AG10803 (cell line): ENCODE results near the gene EOMES.

Experiments used
- DNase-seq: peaks from one replicate; pipeline ENCODE4 v3.0.0; 2010; ENCODE audit warnings: low read depth
- H3K4me3 ChIP-seq: 2 replicates; pipeline ENCODE4 v1.5.1; 2011; ENCODE audit warnings: mild to moderate bottlenecking, low read length, control low read depth
- CTCF ChIP-seq: conservative IDR thresholded peaks from 2 replicates; pipeline ENCODE4 v1.5.1; 2011; ENCODE audit warnings: mild to moderate bottlenecking, low read length, control low read depth, inconsistent platforms

The EOMES gene

GRCh38 chr3:27720899-27721716, 1.0 kb downstream of the EOMES start:
- no peak for DNase-seq
- TF ChIP-seq CTCF: no peak
- H3K4me3 ChIP-seq: no peak overlapping the region

DNA sequence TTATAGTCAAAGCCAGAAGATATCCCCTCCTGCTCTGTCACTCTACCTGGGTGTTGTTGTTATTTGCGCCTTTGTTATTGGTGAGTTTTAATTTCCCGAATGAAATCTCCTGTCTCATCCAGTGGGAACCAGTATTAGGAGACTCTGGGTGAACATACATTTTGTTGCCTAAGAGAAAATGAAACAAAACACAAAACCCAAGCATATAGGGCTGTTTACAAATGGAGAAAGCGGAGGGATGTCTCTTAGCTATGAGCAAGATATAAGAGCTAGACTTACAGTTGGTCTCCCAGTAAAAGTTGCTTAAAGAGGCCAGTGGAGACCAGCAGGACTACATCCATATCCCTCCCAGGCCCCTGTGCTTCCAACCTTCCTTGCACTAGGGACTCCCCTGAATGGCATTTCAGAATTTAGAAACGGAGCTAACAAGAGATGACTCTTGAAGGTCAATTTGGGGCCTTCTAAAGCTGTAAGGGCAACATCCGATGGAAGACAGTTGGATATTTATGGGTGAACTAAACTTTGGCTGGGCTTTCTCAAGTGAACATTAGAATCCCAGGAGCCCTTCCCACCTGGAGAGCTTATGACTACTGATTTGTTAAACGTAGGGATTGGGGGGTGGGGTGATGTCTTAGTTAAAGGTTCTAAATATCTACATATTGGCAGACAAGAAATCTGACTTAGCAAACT, 2.7 kb downstream of the EOMES start:
- H3K4me3 ChIP-seq: no peak overlapping the region
- no peak for DNase-seq
- no peak for TF ChIP-seq CTCF

DNA sequence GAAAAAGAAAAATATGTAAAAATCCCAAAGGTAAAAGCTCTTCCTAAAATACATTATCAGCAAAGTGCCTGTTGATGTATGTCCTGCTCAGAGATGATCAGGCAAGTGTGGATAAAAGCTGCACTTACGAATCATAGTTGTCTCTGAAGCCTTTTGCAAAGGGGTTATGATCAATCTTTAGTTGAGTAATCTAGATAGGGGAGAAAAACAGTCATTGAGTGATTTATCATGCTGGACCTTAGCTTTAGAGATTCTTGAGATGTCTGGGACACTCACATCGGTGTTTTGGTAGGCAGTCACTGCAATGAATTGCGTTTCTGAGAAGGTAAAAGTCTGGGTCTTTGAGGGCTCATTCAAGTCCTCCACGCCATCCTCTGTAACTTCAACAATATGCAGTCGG, 3.7 kb downstream of the EOMES start:
- H3K4me3 ChIP-seq: no peak overlapping the region
- no peak for DNase-seq
- TF ChIP-seq CTCF: no peak

- no peak for DNase-seq
- no peak for TF ChIP-seq CTCF
- no peak overlapping the region for H3K4me3 ChIP-seq
Observed at GRCh38 chr3:27717200-27717852, 4.8 kb downstream of the EOMES start.

- H3K4me3 ChIP-seq: no peak overlapping the region
- DNase-seq: no peak
- TF ChIP-seq CTCF: no peak
Observed at GRCh38 chr3:27716309-27716708, 5.8 kb downstream of the EOMES start.

DNA sequence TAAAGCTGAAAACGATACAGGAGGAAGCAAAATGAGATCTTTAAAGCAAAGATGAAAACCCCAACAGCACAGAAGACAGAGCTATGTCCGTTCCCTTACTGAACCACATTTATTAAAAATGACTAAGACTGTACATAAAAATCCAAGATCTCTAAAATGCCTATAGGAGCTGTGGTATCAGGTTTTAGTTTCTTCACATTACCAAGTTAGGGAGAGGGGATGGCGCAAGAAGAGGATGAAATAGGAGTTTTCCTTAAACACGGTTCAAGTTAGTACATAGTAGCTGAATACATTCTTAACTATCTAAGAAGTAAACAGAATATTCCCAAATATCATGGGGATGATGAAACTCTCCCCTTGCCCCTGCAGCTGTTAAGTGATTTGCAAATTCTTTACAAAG, 6.3 kb downstream of the EOMES start:
- no peak overlapping the region for H3K4me3 ChIP-seq
- no peak for TF ChIP-seq CTCF

More for the DNA sequence above, 6.3 kb downstream of the EOMES start:
- DNase-seq: no peak
